Fibroblast of skin of left biceps (primary cell): ENCODE measurements around the gene FBN2.
A peak's percentile ranks its signal among the peaks of the same experiment; 100 is the strongest.

Experiments used
- DNase-seq, 2 experiments: peaks; one replicate each; pipeline ENCODE4 v3.0.0-alpha.2; 2013; ENCODE audit warnings: low read depth in 2 of 2

Gene FBN2

GRCh38 chr5:128253880-128254279 is 284.2 kb downstream of the FBN2 start:
- no peak for DNase-seq

GRCh38 chr5:128253161-128253560 is 284.9 kb downstream of the FBN2 start:
- DNase-seq: no peak

- no peak for DNase-seq
These were observed 285.3 kb downstream of the FBN2 start for GRCh38 chr5:128252756-128253155.

GRCh38 chr5:128252196-128252595 is 285.8 kb downstream of the FBN2 start:
- no peak for DNase-seq

- DNase-seq: no peak
These were observed 292.1 kb downstream of the FBN2 start for GRCh38 chr5:128245974-128246373.

GRCh38 chr5:128243958-128244582 is 294.0 kb downstream of the FBN2 start:
- DNase-seq: no peak

- peak; percentile 59 to 67 for DNase-seq
These were observed 296.9 kb downstream of the FBN2 start for GRCh38 chr5:128241051-128241695.

GRCh38 chr5:128237546-128237945 is 300.5 kb downstream of the FBN2 start:
- peak in 1 of 2 experiments; percentile 40 for DNase-seq

GRCh38 chr5:128237000-128237399 is 301.0 kb downstream of the FBN2 start:
- no peak for DNase-seq

- DNase-seq: no peak
These were observed 301.7 kb downstream of the FBN2 start for GRCh38 chr5:128236334-128236733.

- DNase-seq: no peak
These were observed 303.0 kb downstream of the FBN2 start for GRCh38 chr5:128234928-128235641.

GRCh38 chr5:128228521-128228920 is 309.5 kb downstream of the FBN2 start:
- peak; percentile 34 to 42 for DNase-seq

- DNase-seq: peak; percentile 44 to 47
These were observed 310.0 kb downstream of the FBN2 start for GRCh38 chr5:128228008-128228407.

- no peak for DNase-seq
These were observed 312.6 kb downstream of the FBN2 start for GRCh38 chr5:128225245-128226030.

- no peak for DNase-seq
These were observed 313.7 kb downstream of the FBN2 start for GRCh38 chr5:128224336-128224735.

- DNase-seq: no peak
These were observed 317.2 kb downstream of the FBN2 start for GRCh38 chr5:128220841-128221240.

GRCh38 chr5:128216860-128217531 is 321.0 kb downstream of the FBN2 start:
- peak in 1 of 2 experiments; percentile 24 for DNase-seq

GRCh38 chr5:128216285-128216684 is 321.8 kb downstream of the FBN2 start:
- DNase-seq: no peak

- DNase-seq: no peak
These were observed 324.2 kb downstream of the FBN2 start for GRCh38 chr5:128213833-128214232.

GRCh38 chr5:128213340-128213739 is 324.7 kb downstream of the FBN2 start:
- DNase-seq: peak in 1 of 2 experiments; percentile 24

- no peak for DNase-seq
These were observed 325.7 kb downstream of the FBN2 start for GRCh38 chr5:128212191-128212806.
